Measurements from ENCODE around the gene MAP3K10.
A peak's percentile ranks its signal among the peaks of the same experiment; 100 is the strongest.
"Not testable (repeated sequence)": the region's sequence is repeated elsewhere in the genome, so short reads cannot be mapped to it uniquely, and the experiment has no call there.

The MAP3K10 gene

GRCh38 chr19:40190891-40191835 is at the start of gene MAP3K10:
MAP3K10 (plus strand) TSS chr19:40191426; CDS start chr19:40192032, 606 bp downstream.
- DNase-seq: peak; percentile 20

- no peak for DNase-seq
Measured at GRCh38 chr19:40141551-40141950, 49.7 kb upstream of the MAP3K10 start.

- no peak for DNase-seq
Measured at GRCh38 chr19:40143612-40144011, 47.6 kb upstream of the MAP3K10 start.

DNA sequence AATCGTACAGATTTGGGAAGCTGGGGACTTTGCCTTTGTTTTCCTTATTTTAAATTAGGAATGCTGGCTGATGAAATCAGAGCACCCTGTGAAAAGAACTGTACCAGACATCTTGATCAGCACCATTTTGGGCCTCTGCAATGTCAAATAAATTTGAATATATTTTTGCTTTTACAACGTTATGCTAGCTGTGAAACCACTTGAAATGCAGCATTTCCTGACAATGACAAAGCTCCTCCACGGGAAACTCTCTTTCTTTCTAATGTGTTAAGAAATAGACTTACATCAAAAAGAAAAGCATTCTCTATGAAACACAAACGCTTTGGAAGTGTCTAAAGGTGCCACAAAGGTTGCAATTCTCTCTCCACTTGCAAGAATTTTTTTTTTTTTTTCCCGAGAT is 47.1 kb upstream of the MAP3K10 start:
- DNase-seq: no peak

GRCh38 chr19:40144947-40145748 is 46.1 kb upstream of the MAP3K10 start:
- DNase-seq: no peak

GRCh38 chr19:40145749-40146029 is 45.5 kb upstream of the MAP3K10 start:
- not testable (repeated sequence) for DNase-seq

DNA sequence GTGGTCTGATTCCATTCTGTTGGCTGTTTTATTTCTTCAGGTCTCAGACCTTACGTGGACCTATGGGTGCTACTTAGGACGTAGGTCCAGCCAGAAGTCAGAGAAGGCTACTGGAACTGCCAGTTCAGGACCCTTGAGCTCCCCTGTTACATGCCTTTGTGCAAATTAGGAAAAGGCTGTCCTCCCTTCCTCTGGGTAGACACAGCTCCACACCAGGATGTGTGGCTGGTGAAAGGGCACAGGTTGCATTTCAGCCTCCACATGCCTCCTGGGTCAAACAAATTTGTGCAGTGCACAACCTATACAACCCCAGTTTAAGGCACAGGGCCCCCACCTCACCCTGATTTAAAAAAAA is 43.9 kb upstream of the MAP3K10 start:
- no peak for DNase-seq

DNA sequence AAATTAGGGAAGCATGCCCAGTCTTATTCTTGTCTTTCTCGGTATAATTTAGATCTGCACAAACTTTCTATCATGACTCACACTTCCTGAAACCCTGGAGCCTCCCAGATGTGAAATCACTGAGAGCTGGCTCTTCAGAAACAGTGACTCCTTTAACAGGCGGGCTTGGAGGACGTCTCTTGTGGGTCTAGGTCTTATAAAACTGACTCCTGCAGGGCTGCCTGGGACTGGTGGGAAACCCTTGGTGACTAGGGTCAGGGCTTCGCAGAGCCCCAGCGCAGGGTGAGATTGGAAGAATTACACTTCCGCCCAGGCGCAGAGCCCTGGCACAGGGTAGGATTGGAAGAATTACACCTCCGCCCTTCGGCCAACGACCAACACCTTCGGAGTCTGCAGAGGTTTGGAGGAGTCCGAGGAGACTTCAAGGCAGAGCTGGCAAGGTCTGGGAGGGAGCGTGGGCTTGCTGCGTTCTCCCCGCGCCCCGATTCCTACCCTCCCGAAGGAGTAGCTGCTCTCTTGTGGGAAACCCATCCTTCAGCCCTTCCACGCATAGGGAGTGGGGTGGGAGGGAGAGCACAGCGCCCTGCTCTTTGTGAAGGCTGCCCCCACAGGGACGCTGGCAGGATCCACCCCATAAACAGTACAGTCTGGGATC is 43.4 kb upstream of the MAP3K10 start:
- DNase-seq: no peak

- DNase-seq: no peak
Measured at GRCh38 chr19:40149501-40149900, 41.7 kb upstream of the MAP3K10 start.

- no peak for DNase-seq
Measured at GRCh38 chr19:40150170-40150569, 41.1 kb upstream of the MAP3K10 start.

DNA sequence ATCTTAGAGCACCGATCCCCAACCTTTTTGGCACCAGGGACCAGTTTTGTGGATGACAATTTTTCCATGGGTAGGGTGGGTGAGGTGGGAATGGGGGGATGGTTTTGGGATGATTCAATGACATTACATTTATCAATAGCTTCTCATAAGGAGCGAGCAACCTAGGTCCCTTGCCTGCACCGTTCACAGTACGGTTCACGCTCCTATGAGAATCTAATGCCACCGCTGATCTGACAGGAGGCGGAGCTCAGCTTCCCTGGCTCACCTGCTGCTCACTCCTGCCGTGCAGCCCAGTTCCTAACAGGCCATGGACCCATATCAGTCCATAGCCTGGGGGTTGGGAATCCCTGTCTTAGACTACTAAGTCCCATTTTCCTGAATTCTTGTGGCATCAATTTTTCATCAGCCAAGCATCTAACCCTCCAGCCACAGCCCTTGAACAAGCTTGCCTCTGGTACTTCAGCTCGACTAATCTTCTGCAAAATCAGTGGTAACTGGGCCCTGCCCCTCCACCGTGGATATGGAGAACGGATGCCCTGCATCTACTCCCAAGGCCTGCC is 37.0 kb upstream of the MAP3K10 start:
- DNase-seq: no peak

GRCh38 chr19:40155749-40156265 is 35.4 kb upstream of the MAP3K10 start:
- peak; percentile 11 for DNase-seq

GRCh38 chr19:40157059-40157458 is 34.2 kb upstream of the MAP3K10 start:
- DNase-seq: no peak

- no peak for DNase-seq
Measured at GRCh38 chr19:40159744-40160143, 31.5 kb upstream of the MAP3K10 start.

- no peak for DNase-seq
Measured at GRCh38 chr19:40162104-40162503, 29.1 kb upstream of the MAP3K10 start.

GRCh38 chr19:40163541-40164129 is 27.6 kb upstream of the MAP3K10 start:
- DNase-seq: no peak

- peak; percentile 4 for DNase-seq
Measured at GRCh38 chr19:40165362-40165937, 25.8 kb upstream of the MAP3K10 start.

- not testable (repeated sequence) for DNase-seq
Measured at GRCh38 chr19:40169482-40170302, 21.5 kb upstream of the MAP3K10 start.

- DNase-seq: not testable (repeated sequence)
Measured at GRCh38 chr19:40170303-40170989, 20.8 kb upstream of the MAP3K10 start.

DNA sequence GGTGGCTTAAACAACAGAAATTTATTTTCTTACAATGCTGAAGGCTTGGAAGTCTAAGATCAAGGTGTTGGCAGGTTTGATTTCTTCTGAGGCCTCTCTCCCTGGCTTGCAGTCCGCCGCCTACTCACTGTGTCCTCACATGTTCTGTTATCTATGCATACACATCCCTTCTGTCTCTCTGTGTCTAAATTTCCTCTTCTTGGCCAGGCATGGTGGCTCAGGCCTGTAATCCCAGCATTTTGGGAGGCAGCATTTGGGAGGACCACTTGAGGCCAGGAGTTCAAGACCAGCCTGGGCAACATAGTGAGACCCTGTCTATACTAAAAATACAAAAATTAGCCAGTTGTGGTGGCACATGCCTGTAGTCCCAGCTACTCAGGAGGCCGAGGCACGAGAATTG is 19.9 kb upstream of the MAP3K10 start:
- DNase-seq: not testable (repeated sequence)

DNA sequence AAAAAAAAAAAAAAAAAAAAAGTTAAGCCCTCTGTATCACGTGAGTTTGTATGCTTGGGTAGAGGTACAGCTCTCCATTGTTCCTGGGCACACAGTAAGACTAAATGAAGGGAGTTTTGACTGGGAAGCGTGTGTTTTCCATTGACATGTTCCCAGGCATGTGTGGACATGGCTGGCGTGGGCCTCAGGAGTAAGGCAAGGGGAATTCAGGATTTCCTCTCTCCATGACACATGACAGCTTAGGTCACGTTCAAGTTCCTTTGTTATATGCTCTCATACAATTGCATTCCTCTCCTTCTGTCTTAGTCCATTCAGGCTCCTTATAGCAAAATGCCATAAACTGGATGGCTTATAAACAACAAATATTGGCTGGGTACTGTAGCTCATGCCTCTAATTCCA is 17.1 kb upstream of the MAP3K10 start:
- DNase-seq: no peak
